Endodermal cell (in vitro differentiated cells): ENCODE measurements around the gene PTEN. TPM values are rescaled to one million over a fixed set of nuclear protein-coding genes. Genes with fewer than 3 reads are reported as not detected.

ENCODE experiments used
- DNase-seq: peaks from one replicate; pipeline ENCODE4 v3.0.0-alpha.2; 2017
- H3K27ac ChIP-seq: 2 replicates; pipeline ENCODE4 v1.5.1; 2013; ENCODE audit warnings: mild to moderate bottlenecking, low read depth, low read length, moderate library complexity
- H3K27me3 ChIP-seq: 2 replicates; pipeline ENCODE4 v1.6.1; 2013; ENCODE audit warnings: mild to moderate bottlenecking, low read length, moderate library complexity; ENCODE audit not compliant: insufficient read depth, control insufficient read depth, poor library complexity, severe bottlenecking
- H3K36me3 ChIP-seq: 2 replicates; pipeline ENCODE4 v1.7.0; 2013; ENCODE audit warnings: mild to moderate bottlenecking, low read length, moderate library complexity; ENCODE audit not compliant: control insufficient read depth, insufficient read depth
- H3K4me1 ChIP-seq: one replicate; pipeline ENCODE4 v1.7.0; 2013; ENCODE audit warnings: low read length; ENCODE audit not compliant: control insufficient read depth, insufficient read depth
- H3K4me3 ChIP-seq: 2 replicates; pipeline ENCODE4 v1.5.1; 2013; ENCODE audit warnings: mild to moderate bottlenecking, low read length, moderate library complexity
- H3K9ac ChIP-seq: 2 replicates; pipeline ENCODE4 v1.6.1; 2013; ENCODE audit warnings: mild to moderate bottlenecking, low read length, moderate library complexity; ENCODE audit not compliant: poor library complexity, severe bottlenecking; ENCODE audit errors: extremely low read depth
- H3K9me3 ChIP-seq: 2 replicates; pipeline ENCODE4 v1.6.1; 2013; ENCODE audit warnings: mild to moderate bottlenecking, low read length, moderate library complexity; ENCODE audit not compliant: control insufficient read depth
- H3K27ac Mint-ChIP-seq: 2 replicates; pipeline ENCODE4 v1.8.0; 2020; ENCODE audit warnings: mixed read lengths
- H3K27me3 Mint-ChIP-seq: 2 replicates; pipeline ENCODE4 v1.8.0; 2021; ENCODE audit warnings: mild to moderate bottlenecking, mixed read lengths; ENCODE audit not compliant: insufficient read depth
- H3K36me3 Mint-ChIP-seq: 2 replicates; pipeline ENCODE4 v1.8.0; 2020; ENCODE audit warnings: low read depth, mixed read lengths
- H3K4me1 Mint-ChIP-seq: 2 replicates; pipeline ENCODE4 v1.8.0; 2020; ENCODE audit warnings: mixed read lengths
- H3K4me3 Mint-ChIP-seq: 2 replicates; pipeline ENCODE4 v1.8.0; 2020; ENCODE audit warnings: mild to moderate bottlenecking, moderate library complexity, mixed read lengths
- H3K9me3 Mint-ChIP-seq: 2 replicates; pipeline ENCODE4 v1.8.0; 2020; ENCODE audit warnings: mild to moderate bottlenecking, mixed read lengths
- CTCF ChIP-seq: fragments of 200-600 bp; sonication (generic); conservative IDR thresholded peaks from 2 replicates; pipeline ENCODE4 v1.5.0; 2021; ENCODE audit warnings: antibody characterized with exemption, mild to moderate bottlenecking
- WGBS, 2 experiments: methylation state at CpG; one replicate each; pipeline versions ENCODE4 v1.1.5 to v1.1.7; 2013; ENCODE audit warnings: missing lambda C conversion rate in 2 of 2, mixed read lengths in 1 of 2; ENCODE audit not compliant: insufficient coverage in 1 of 2, insufficient read length in 1 of 2; 5-methylcytosine and 5-hydroxymethylcytosine counted together
- total RNA-seq, 2 donors: library from RNA; stranded (reverse); fragmentation: NEBNext Ultra II Directional in 1 of 2; extraction: Animal tissue kit (Norgen Biotek cat#: 25700) in 1 of 2; gene quantifications; 2 replicates in 1 of 2; 3 replicates in 1 of 2; pipeline ENCODE4 v1.2.1, GENCODE V29; 2021

Gene PTEN
- total RNA-seq, 2 donors from 2014 or later, result 41.7 to 45.0 TPM

- Histone ChIP-seq H3K4me3 (no peak overlapping the region), H3K9me3 (no peaks in the 10 kb centered on the region), H3K9ac (no peak overlapping the region), H3K27me3 (no peaks in the 10 kb centered on the region), H3K4me1 (no peaks in the 10 kb centered on the region), H3K36me3 (no peaks in the 10 kb centered on the region), H3K27ac (no peak overlapping the region)
- Mint-ChIP-seq H3K9me3 (no peaks in the 10 kb centered on the region), H3K27me3 (no peaks in the 10 kb centered on the region), H3K36me3 (no peaks in the 10 kb centered on the region), H3K27ac (no peak overlapping the region), H3K4me1 (no peaks in the 10 kb centered on the region), H3K4me3 (no peak overlapping the region)
- no peak for TF ChIP-seq CTCF
- WGBS, 2 experiments, result 88% methylated on average over 3 of the region's 4 CpGs; no CpG with 5 or more reads in 1 of the 2 experiments
- DNase-seq, result no peak
Observed at GRCh38 chr10:88012641-88013040, 149.2 kb downstream of the PTEN start.

GRCh38 chr10:88017781-88018180, 154.4 kb downstream of the PTEN start:
- H3K36me3 Mint-ChIP-seq, result no peaks in the 10 kb centered on the region
- H3K27ac Mint-ChIP-seq, result no peak overlapping the region
- DNase-seq, result no peak
- H3K4me3 Mint-ChIP-seq, result no peak overlapping the region
- H3K9me3 Mint-ChIP-seq, result no peaks in the 10 kb centered on the region
- H3K36me3 ChIP-seq, result no peaks in the 10 kb centered on the region
- no peaks in the 10 kb centered on the region for H3K4me1 ChIP-seq
- H3K9ac ChIP-seq, result no peak overlapping the region
- WGBS, 2 experiments, result 100% methylated on average over 1 of the region's 1 CpG; no CpG with 5 or more reads in 1 of the 2 experiments
- H3K4me1 Mint-ChIP-seq, result no peaks in the 10 kb centered on the region
- no peaks in the 10 kb centered on the region for H3K27me3 ChIP-seq
- no peak overlapping the region for H3K27ac ChIP-seq
- H3K4me3 ChIP-seq, result no peak overlapping the region
- no peak for TF ChIP-seq CTCF
- H3K27me3 Mint-ChIP-seq, result no peaks in the 10 kb centered on the region
- H3K9me3 ChIP-seq, result no peaks in the 10 kb centered on the region

GRCh38 chr10:88019753-88020152, 156.3 kb downstream of the PTEN start:
- no peak for TF ChIP-seq CTCF
- Mint-ChIP-seq H3K9me3 (no peaks in the 10 kb centered on the region), H3K4me3 (no peak overlapping the region), H3K36me3 (no peaks in the 10 kb centered on the region), H3K4me1 (no peaks in the 10 kb centered on the region), H3K27me3 (no peaks in the 10 kb centered on the region), H3K27ac (no peak overlapping the region)
- no peak overlapping the region for H3K4me3 ChIP-seq
- DNase-seq, result no peak
- H3K9me3 ChIP-seq, result no peaks in the 10 kb centered on the region
- H3K27ac ChIP-seq, result no peak overlapping the region
- H3K27me3 ChIP-seq, result no peaks in the 10 kb centered on the region
- H3K9ac ChIP-seq, result no peak overlapping the region
- 93% methylated on average over 1 of the region's 1 CpG; no CpG with 5 or more reads in 1 of the 2 experiments for WGBS, 2 experiments
- no peaks in the 10 kb centered on the region for H3K4me1 ChIP-seq
- no peaks in the 10 kb centered on the region for H3K36me3 ChIP-seq

Other genes starting within 250 kb of the PTEN start
- 10 to 100 TPM; 15.7 to 20.2 TPM for gene PAPSS2, start 203.7 kb upstream of the PTEN start, total RNA-seq
- 10 to 100 TPM; 55.4 to 68.0 TPM for gene ATAD1, start 45.4 kb upstream of the PTEN start, total RNA-seq
- under 1 TPM; 0.49 to 0.51 TPM for gene KLLN, start 92 bp upstream of the PTEN start, total RNA-seq